NOMO-1 treated with DMSO at 0.1 percent for 48 hours (cell line): ENCODE results near the gene GOLPH3.
A peak's percentile ranks its signal among the peaks of the same experiment; 100 is the strongest.
"Not testable (repeated sequence)": the region's sequence is repeated elsewhere in the genome, so short reads cannot be mapped to it uniquely, and the experiment has no call there.

Experiments used
- DNase-seq: peaks from one replicate; lab custom pipeline; 2025; ENCODE audit not compliant: unreplicated experiment; lab: John Stamatoyannopoulos, UW

GOLPH3 gene

GRCh38 chr5:32100691-32101302, 73.3 kb downstream of the GOLPH3 start:
- DNase-seq = no peak

GRCh38 chr5:32100230-32100629, 73.9 kb downstream of the GOLPH3 start:
- no peak for DNase-seq

- DNase-seq = no peak
Observed at GRCh38 chr5:32099486-32100035, 74.6 kb downstream of the GOLPH3 start.

- DNase-seq = no peak
Observed at GRCh38 chr5:32098890-32099310, 75.2 kb downstream of the GOLPH3 start.

- DNase-seq = no peak
Observed at GRCh38 chr5:32098291-32098690, 75.8 kb downstream of the GOLPH3 start.

GRCh38 chr5:32096891-32097595, 77.1 kb downstream of the GOLPH3 start:
- no peak for DNase-seq

GRCh38 chr5:32095261-32095671, 78.9 kb downstream of the GOLPH3 start:
- DNase-seq = no peak

GRCh38 chr5:32094691-32095090, 79.4 kb downstream of the GOLPH3 start:
- no peak for DNase-seq

GRCh38 chr5:32092938-32093812, 80.9 kb downstream of the GOLPH3 start:
- peak; percentile 86 for DNase-seq

GRCh38 chr5:32090755-32091128, 83.4 kb downstream of the GOLPH3 start:
- no peak for DNase-seq

- DNase-seq = no peak
Observed at GRCh38 chr5:32090026-32090754, 83.9 kb downstream of the GOLPH3 start.

GRCh38 chr5:32089146-32090000, 84.7 kb downstream of the GOLPH3 start:
- no peak for DNase-seq

GRCh38 chr5:32088214-32088613, 85.9 kb downstream of the GOLPH3 start:
- no peak for DNase-seq

GRCh38 chr5:32087086-32088082, 86.7 kb downstream of the GOLPH3 start:
- DNase-seq = no peak

- DNase-seq = peak; percentile 48
Observed at GRCh38 chr5:32083981-32084430, 90.1 kb downstream of the GOLPH3 start.

GRCh38 chr5:32082701-32083100, 91.4 kb downstream of the GOLPH3 start:
- DNase-seq = no peak

- DNase-seq = not testable (repeated sequence)
Observed at GRCh38 chr5:32080565-32080964, 93.6 kb downstream of the GOLPH3 start.

GRCh38 chr5:32078855-32079254, 95.3 kb downstream of the GOLPH3 start:
- not testable (repeated sequence) for DNase-seq
